A673 (cell line): Measurements from ENCODE around the gene PXDC1. TPM values are rescaled to one million over a fixed set of nuclear protein-coding genes. Genes with fewer than 3 reads are reported as not detected.

Source experiments
- BruUV-seq: library from RNA; stranded (reverse); fragments of 400-500 nt; replicated peaks from 2 replicates; lab custom pipeline; 2021; lab: Mats Ljungman, UMichigan
- CTCF ChIA-PET: fragments of 300-600 bp; sonication (Branson Sonifier 250); formaldehyde crosslinking; loops from one replicate; lab custom pipeline; 2022; ENCODE audit warnings: antibody characterized with exemption; lab: Charles Lee
- POLR2A ChIA-PET: fragments of 300-600 bp; sonication (Branson Sonifier 250); formaldehyde crosslinking; loops from one replicate; lab custom pipeline; 2022; ENCODE audit warnings: antibody characterized with exemption; ENCODE audit not compliant: low non-redundant PET; lab: Charles Lee
- DNase-seq: peaks from one replicate; pipeline ENCODE4 v3.0.0-alpha.2; 2015; ENCODE audit warnings: low spot score
- H3K27ac ChIP-seq: fragments of 200-600 bp; sonication (generic); 2 replicates; pipeline ENCODE4 v1.5.1; 2016; ENCODE audit warnings: mixed run types, low read depth, mild to moderate bottlenecking, mixed read lengths, antibody characterized with exemption, low read length; ENCODE audit not compliant: poor library complexity, severe bottlenecking
- H3K27me3 ChIP-seq: fragments of 200-600 bp; sonication (generic); replicated peaks from 2 replicates; pipeline ENCODE4 v1.6.1; 2017; ENCODE audit warnings: mixed run types, low read depth, mild to moderate bottlenecking, mixed read lengths, antibody characterized with exemption, low read length; ENCODE audit not compliant: insufficient read depth, poor library complexity
- H3K36me3 ChIP-seq: fragments of 200-600 bp; sonication (generic); 2 replicates; pipeline ENCODE4 v1.6.1; 2016; ENCODE audit warnings: mixed run types, mild to moderate bottlenecking, mixed read lengths, antibody characterized with exemption, low read length; ENCODE audit not compliant: insufficient read depth, poor library complexity, severe bottlenecking
- H3K4me1 ChIP-seq: fragments of 200-600 bp; sonication (generic); 2 replicates; pipeline ENCODE4 v1.6.1; 2017; ENCODE audit warnings: mixed run types, mild to moderate bottlenecking, mixed read lengths, antibody characterized with exemption, low read length; ENCODE audit not compliant: insufficient read depth, poor library complexity, severe bottlenecking
- H3K4me3 ChIP-seq: fragments of 200-600 bp; sonication (generic); 2 replicates; pipeline ENCODE4 v1.5.1; 2016; ENCODE audit warnings: low read depth, mixed run types, mild to moderate bottlenecking, mixed read lengths, low read length; ENCODE audit not compliant: poor library complexity, severe bottlenecking
- H3K9me3 ChIP-seq: fragments of 200-600 bp; sonication (generic); 2 replicates; pipeline ENCODE4 v1.6.1; 2016; ENCODE audit warnings: mixed run types, low read depth, mild to moderate bottlenecking, mixed read lengths, antibody characterized with exemption, low read length; ENCODE audit not compliant: poor library complexity, severe bottlenecking
- CTCF ChIP-seq: fragments of 300-800, 200-600 bp; sonication (generic); conservative IDR thresholded peaks from 2 replicates; pipeline ENCODE4 v1.5.1; 2017; ENCODE audit warnings: low read depth, mild to moderate bottlenecking, antibody characterized with exemption, low read length, moderate library complexity, mixed read lengths
- EZH2 ChIP-seq: fragments of 200-600 bp; sonication (generic); IDR thresholded peaks from 2 replicates; pipeline ENCODE4 v1.6.1; 2017; ENCODE audit warnings: borderline replicate concordance, low read depth, mild to moderate bottlenecking, mixed read lengths, antibody characterized with exemption, low read length; ENCODE audit not compliant: poor library complexity, severe bottlenecking
- intact Hi-C: fragments of 100-400 bp; cut with micrococcal nuclease; formaldehyde crosslinking; loops from one replicate; pipeline ENCODE4 v1.10.0; 2022; ENCODE audit not compliant: unreplicated experiment
- total RNA-seq: library from RNA; stranded (reverse); gene quantifications from 2 replicates; pipeline ENCODE4 v1.2.3, GENCODE V29; 2021

The PXDC1 gene
- total RNA-seq, 1 experiment from 2014 or later = 5.2 TPM

GRCh38 chr6:3784885-3785744 lies 33.6 kb upstream of the PXDC1 start:
- Histone ChIP-seq H3K27ac (no peak overlapping the region), H3K4me3 (no peak overlapping the region), H3K9me3 (no peaks in the 10 kb centered on the region), H3K36me3 (no peaks in the 10 kb centered on the region), H3K27me3 (no peaks in the 10 kb centered on the region), H3K4me1 (no peaks in the 10 kb centered on the region)
- CTCF ChIA-PET = no interaction called here
- no peak for DNase-seq
- no TSS peak for BruUV-seq
- POLR2A ChIA-PET = no interaction called here
- TF ChIP-seq CTCF = no peak
- TF ChIP-seq EZH2 = no peak
- intact Hi-C loops = no loop called here

GRCh38 chr6:3784423-3784822 lies 32.9 kb upstream of the PXDC1 start:
- no TSS peak for BruUV-seq
- H3K4me3 ChIP-seq = no peak overlapping the region
- TF ChIP-seq CTCF = no peak
- no peak for TF ChIP-seq EZH2
- no peak for DNase-seq
- H3K4me1 ChIP-seq = no peaks in the 10 kb centered on the region
- ChIA-PET CTCF (no interaction called here), POLR2A (no interaction called here)
- no peaks in the 10 kb centered on the region for H3K36me3 ChIP-seq
- no peaks in the 10 kb centered on the region for H3K9me3 ChIP-seq
- H3K27me3 ChIP-seq = no peaks in the 10 kb centered on the region
- H3K27ac ChIP-seq = no peak overlapping the region
- intact Hi-C loops = no loop called here

- intact Hi-C loops = no loop called here
- ChIA-PET POLR2A (no interaction called here), CTCF (no interaction called here)
- no TSS peak for BruUV-seq
- TF ChIP-seq EZH2 = no peak
- TF ChIP-seq CTCF = no peak
- no peak overlapping the region for H3K27ac ChIP-seq
- H3K9me3 ChIP-seq = no peaks in the 10 kb centered on the region
- H3K4me1 ChIP-seq = no peaks in the 10 kb centered on the region
- no peak overlapping the region for H3K4me3 ChIP-seq
- no peaks in the 10 kb centered on the region for H3K27me3 ChIP-seq
- no peak for DNase-seq
- no peaks in the 10 kb centered on the region for H3K36me3 ChIP-seq
These were observed 31.6 kb upstream of the PXDC1 start for GRCh38 chr6:3782876-3783832.
